Neutrophil (primary cell): ENCODE data around the gene CCT4.
A peak's percentile ranks its signal among the peaks of the same experiment; 100 is the strongest.
"Not testable (repeated sequence)": the region's sequence is repeated elsewhere in the genome, so short reads cannot be mapped to it uniquely, and the experiment has no call there.

Experiments used
- H3K27ac ChIP-seq: fragments of 200-600 bp; sonication (generic); 2 replicates; pipeline ENCODE4 v1.5.1; 2016; ENCODE audit warnings: mild to moderate bottlenecking, moderate library complexity
- H3K27me3 ChIP-seq: fragments of 200-600 bp; sonication (generic); 2 replicates; pipeline ENCODE4 v1.6.0; 2016; ENCODE audit warnings: mild to moderate bottlenecking
- H3K36me3 ChIP-seq: fragments of 200-600 bp; sonication (generic); 2 replicates; pipeline ENCODE4 v1.5.1; 2017
- H3K4me1 ChIP-seq, 2 experiments: fragments of 200-600 bp in 1 of 2; sonication (generic) in 1 of 2; 1 replicate in 1 of 2; 2 replicates in 1 of 2; pipeline versions ENCODE4 v1.5.1 to v1.6.1; 2013 to 2016; ENCODE audit warnings: low read depth in 1 of 2, low read length in 1 of 2, mild to moderate bottlenecking in 1 of 2, moderate library complexity in 1 of 2; ENCODE audit not compliant: control insufficient read depth in 1 of 2, insufficient read depth in 1 of 2
- H3K4me3 ChIP-seq, 2 experiments: fragments of 200-600 bp in 1 of 2; sonication (generic) in 1 of 2; 1 replicate in 1 of 2; 2 replicates in 1 of 2; pipeline ENCODE4 v1.5.1; 2013 to 2016; ENCODE audit warnings: low read depth in 1 of 2, low read length in 1 of 2, mild to moderate bottlenecking in 1 of 2, moderate library complexity in 1 of 2
- H3K9me3 ChIP-seq: fragments of 200-600 bp; sonication (generic); 2 replicates; pipeline ENCODE4 v1.5.1; 2016
- TF ChIP-seq, protein P1 (sequence below): fragments of 200-600 bp; sonication (generic); IDR thresholded peaks from 2 replicates; pipeline ENCODE4 v1.5.1; 2016; ENCODE audit warnings: antibody characterized with exemption

Gene CCT4

DNA sequence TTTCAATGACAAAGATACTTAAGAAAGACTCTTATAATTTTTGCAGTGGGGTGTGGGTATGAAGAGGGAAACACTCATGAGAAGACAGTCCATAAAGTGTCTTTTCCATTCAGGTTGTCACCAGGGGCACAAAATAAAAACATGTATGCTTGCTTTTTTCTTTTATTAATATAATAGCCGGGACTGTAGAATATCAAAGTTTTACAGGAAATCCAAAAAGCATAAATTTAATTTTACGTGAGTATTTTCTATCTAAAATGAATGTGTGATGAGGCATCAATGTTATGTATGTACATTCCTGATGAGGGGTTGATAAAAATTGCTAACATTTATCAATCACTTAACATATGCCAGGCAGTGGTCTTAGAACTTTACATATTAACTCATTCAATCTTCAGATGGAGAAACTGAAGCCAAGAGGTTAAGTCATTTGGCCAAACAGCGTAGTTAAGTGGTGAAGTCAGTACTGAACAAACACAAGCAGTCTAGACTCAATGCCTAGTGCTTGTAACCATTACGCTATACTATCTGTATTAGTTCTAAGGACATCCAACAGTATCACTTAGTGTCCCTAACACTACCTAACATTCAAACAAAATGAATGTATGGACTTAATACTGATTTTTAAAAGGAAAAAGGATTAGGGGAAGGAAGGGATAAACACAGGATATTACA, 10.7 kb downstream of the CCT4 start:
- H3K27me3 ChIP-seq: no peaks in the 10 kb centered on the region
- H3K36me3 ChIP-seq: peaks cover 86% of the 10 kb centered on the region
- no peak overlapping the region for H3K27ac ChIP-seq
- TF ChIP-seq, protein P1, sequence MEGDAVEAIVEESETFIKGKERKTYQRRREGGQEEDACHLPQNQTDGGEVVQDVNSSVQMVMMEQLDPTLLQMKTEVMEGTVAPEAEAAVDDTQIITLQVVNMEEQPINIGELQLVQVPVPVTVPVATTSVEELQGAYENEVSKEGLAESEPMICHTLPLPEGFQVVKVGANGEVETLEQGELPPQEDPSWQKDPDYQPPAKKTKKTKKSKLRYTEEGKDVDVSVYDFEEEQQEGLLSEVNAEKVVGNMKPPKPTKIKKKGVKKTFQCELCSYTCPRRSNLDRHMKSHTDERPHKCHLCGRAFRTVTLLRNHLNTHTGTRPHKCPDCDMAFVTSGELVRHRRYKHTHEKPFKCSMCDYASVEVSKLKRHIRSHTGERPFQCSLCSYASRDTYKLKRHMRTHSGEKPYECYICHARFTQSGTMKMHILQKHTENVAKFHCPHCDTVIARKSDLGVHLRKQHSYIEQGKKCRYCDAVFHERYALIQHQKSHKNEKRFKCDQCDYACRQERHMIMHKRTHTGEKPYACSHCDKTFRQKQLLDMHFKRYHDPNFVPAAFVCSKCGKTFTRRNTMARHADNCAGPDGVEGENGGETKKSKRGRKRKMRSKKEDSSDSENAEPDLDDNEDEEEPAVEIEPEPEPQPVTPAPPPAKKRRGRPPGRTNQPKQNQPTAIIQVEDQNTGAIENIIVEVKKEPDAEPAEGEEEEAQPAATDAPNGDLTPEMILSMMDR: no peak
- no peaks in the 10 kb centered on the region for H3K4me1 ChIP-seq
- no peak overlapping the region for H3K4me3 ChIP-seq
- H3K9me3 ChIP-seq: no peaks in the 10 kb centered on the region

DNA sequence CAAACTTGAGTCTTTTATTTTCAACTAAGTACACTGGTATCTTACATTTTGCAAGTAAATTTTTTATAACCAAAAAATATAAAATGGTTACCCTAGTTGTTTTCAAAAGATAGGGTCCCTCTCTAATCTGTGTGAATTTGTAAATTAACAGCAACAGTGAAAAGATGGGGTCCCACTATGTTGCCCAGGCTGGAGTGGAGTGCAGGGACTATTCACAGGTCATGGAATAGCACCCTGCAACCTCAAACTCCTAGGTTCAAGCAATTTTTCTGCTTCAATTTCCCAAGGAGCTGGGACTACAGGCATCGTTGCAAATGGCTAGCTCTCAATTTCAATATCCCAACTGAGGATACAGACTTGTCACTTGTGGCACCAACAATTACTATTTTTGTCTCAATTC, 12.1 kb downstream of the CCT4 start:
- TF ChIP-seq, protein P1: no peak
- Histone ChIP-seq H3K4me1 (no peaks in the 10 kb centered on the region), H3K27ac (no peak overlapping the region), H3K36me3 (peaks cover 89% of the 10 kb centered on the region), H3K27me3 (no peaks in the 10 kb centered on the region), H3K9me3 (no peaks in the 10 kb centered on the region), H3K4me3 (no peak overlapping the region)

DNA sequence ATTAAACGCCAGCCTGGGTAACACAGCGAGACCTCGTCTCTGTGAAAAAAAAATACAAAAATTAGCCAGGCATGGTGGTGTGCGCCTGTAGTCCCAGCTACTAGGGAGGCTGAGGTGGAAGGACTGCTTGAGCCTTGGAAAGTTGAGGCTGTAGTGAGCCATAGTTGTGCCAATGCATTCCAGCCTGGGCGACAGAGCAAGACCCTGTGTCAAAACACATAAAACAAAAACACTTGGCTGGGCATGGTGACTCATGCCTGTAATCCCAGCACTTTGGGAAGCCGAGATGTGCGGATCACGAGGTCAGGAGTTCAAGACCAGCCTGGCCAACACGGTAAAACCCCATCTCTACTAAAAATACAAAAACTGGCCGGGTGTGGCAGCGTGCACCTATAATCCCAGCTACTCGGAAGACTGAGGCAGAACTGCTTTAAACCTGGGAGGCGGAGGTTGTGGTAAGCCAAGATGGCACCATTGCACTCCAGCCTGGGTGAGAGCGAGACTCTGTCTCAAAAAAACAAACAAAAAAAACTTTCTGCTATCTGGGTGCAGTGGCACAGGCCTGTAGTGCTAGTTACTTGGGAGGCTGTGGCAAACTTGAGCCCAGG, 21.9 kb downstream of the CCT4 start:
- H3K9me3 ChIP-seq, H3K27ac ChIP-seq, H3K27me3 ChIP-seq, H3K4me1 ChIP-seq, H3K4me3 ChIP-seq: not testable (repeated sequence)
- H3K36me3 ChIP-seq: peaks cover 61% of the 10 kb centered on the region

DNA sequence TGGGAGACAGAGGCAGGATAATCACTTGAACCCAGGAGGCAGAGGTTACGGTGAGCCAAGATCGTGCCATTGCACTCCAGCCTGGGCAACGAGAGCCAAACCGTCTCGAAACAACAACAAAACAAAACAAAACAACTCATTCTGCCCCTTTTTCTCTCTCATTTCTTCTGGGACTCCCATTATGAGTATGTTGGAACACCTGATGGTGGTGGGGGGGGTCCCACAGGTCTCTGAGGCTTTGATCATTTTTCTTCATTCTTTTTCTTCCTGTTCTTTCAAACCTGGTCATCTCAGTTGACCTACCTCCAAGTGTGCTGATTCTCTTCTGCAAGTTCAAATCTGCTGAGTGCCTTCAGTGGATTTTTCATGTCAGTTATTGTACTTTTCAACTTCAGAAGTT, 26.4 kb downstream of the CCT4 start:
- no peaks in the 10 kb centered on the region for H3K9me3 ChIP-seq
- TF ChIP-seq, protein P1: no peak
- no peak overlapping the region for H3K27ac ChIP-seq
- H3K4me3 ChIP-seq: no peak overlapping the region
- peaks cover 19% of the 10 kb centered on the region for H3K36me3 ChIP-seq
- no peaks in the 10 kb centered on the region for H3K4me1 ChIP-seq
- H3K27me3 ChIP-seq: no peaks in the 10 kb centered on the region

GRCh38 chr2:61857224-61857623, 31.2 kb downstream of the CCT4 start:
- Histone ChIP-seq H3K4me1 (peaks cover 15 to 20% of the 10 kb centered on the region in 2 experiments), H3K4me3 (no peak overlapping the region), H3K27ac (no peak overlapping the region), H3K36me3 (no peaks in the 10 kb centered on the region), H3K27me3 (no peaks in the 10 kb centered on the region), H3K9me3 (no peaks in the 10 kb centered on the region)
- TF ChIP-seq, protein P1: no peak

- H3K27ac ChIP-seq: no peak overlapping the region
- no peaks in the 10 kb centered on the region for H3K36me3 ChIP-seq
- H3K9me3 ChIP-seq: no peaks in the 10 kb centered on the region
- TF ChIP-seq, protein P1: no peak
- peaks cover 15 to 20% of the 10 kb centered on the region in 2 experiments for H3K4me1 ChIP-seq
- H3K4me3 ChIP-seq: peak overlapping the region in 1 of 2 experiments; percentile 74
- no peaks in the 10 kb centered on the region for H3K27me3 ChIP-seq
Observed at GRCh38 chr2:61855318-61855613, 33.2 kb downstream of the CCT4 start.
